K562 (cell line): ENCODE data around the gene AQP5. TPM values are rescaled to one million over a fixed set of nuclear protein-coding genes. Genes with fewer than 3 reads are reported as not detected.

Experiments used
- ATAC-seq: fragments of 200-7000 bp; cut with Tn5 transposase; 3 replicates; pipeline ENCODE4 v1.9.1; 2020; ENCODE audit warnings: moderate library complexity
- BruUV-seq: library from RNA; stranded (reverse); fragments of 400-500 nt; replicated peaks from 2 replicates; lab custom pipeline; 2021; lab: Mats Ljungman, UMichigan
- CTCF ChIA-PET: fragments of 300-600 bp; formaldehyde crosslinking; extraction: SDS; loops from one replicate; lab custom pipeline; 2021; ENCODE audit warnings: low intra/inter-chr PET ratio; lab: Yijun Ruan, JAX
- POLR2A ChIA-PET: fragments of 300-600, 350-650 bp; sonication (Branson Sonifier 250); formaldehyde crosslinking; extraction: SDS; loops from one replicate; lab custom pipeline; 2021; ENCODE audit warnings: antibody characterized with exemption, inconsistent platforms; lab: Yijun Ruan, JAX
- DNase-seq, 4 experiments: peaks; one replicate each; pipeline versions ENCODE4 v3.0.0 to v3.0.0-alpha.2; 2011 to 2018; ENCODE audit warnings: low spot score in 3 of 4, mixed read lengths in 3 of 4; ENCODE audit errors: extremely low read depth in 1 of 4
- FAIRE-seq: peaks from 2 replicates; lab custom pipeline; 2011; peaks lifted over from hg19 to GRCh38; lab: Jason Lieb, UNC
- H2AFZ ChIP-seq: 2 replicates; pipeline ENCODE4 v1.6.0; 2011; ENCODE audit warnings: low read depth, low read length, control low read depth, inconsistent platforms
- H3K27ac ChIP-seq: fragments of 200-600 bp; 3 replicates; pipeline ENCODE4 v1.8.0; 2011; ENCODE audit warnings: low read depth, mild to moderate bottlenecking, control low read depth, inconsistent platforms, low read length, moderate library complexity, mixed read lengths; ENCODE audit errors: extremely low read depth
- H3K27me3 ChIP-seq, 2 experiments: fragments of 300-600 bp in 1 of 2; 2 replicates in 1 of 2; 3 replicates in 1 of 2; pipeline versions ENCODE4 v1.6.0 to v1.8.0; 2011; ENCODE audit warnings: inconsistent platforms in 2 of 2, low read length in 2 of 2, mild to moderate bottlenecking in 1 of 2, mixed read lengths in 1 of 2, moderate library complexity in 1 of 2; ENCODE audit not compliant: control insufficient read depth in 2 of 2, insufficient read depth in 2 of 2
- H3K36me3 ChIP-seq: fragments of 300-600 bp; 3 replicates; pipeline ENCODE4 v1.8.0; 2011; ENCODE audit warnings: mild to moderate bottlenecking, low read length, inconsistent platforms; ENCODE audit not compliant: control insufficient read depth, insufficient read depth
- H3K4me1 ChIP-seq, 2 experiments: fragments of 200-600 bp in 1 of 2; replicated peaks in 1 of 2; 2 replicates in 1 of 2; 3 replicates in 1 of 2; pipeline versions ENCODE4 v1.5.1 to v1.8.0; 2011; ENCODE audit warnings: inconsistent platforms in 2 of 2, low read length in 2 of 2, mild to moderate bottlenecking in 1 of 2, mixed read lengths in 1 of 2, moderate library complexity in 1 of 2; ENCODE audit not compliant: control insufficient read depth in 2 of 2, insufficient read depth in 2 of 2
- H3K4me2 ChIP-seq: 2 replicates; pipeline ENCODE4 v1.6.1; 2011; ENCODE audit warnings: low read length, control low read depth, inconsistent platforms, mixed read lengths; ENCODE audit not compliant: insufficient read depth
- H3K4me3 ChIP-seq: fragments of 200-600 bp; sonication (generic), shearing (Covaris generic); 2 replicates; pipeline ENCODE4 v1.5.1; 2016; ENCODE audit warnings: control low read depth, inconsistent platforms
- H3K79me2 ChIP-seq: fragments of 200-600 bp; 3 replicates; pipeline ENCODE4 v1.8.0; 2011; ENCODE audit warnings: low read length, inconsistent platforms; ENCODE audit not compliant: control insufficient read depth, insufficient read depth
- H3K9ac ChIP-seq, 2 experiments: 2 replicates each; pipeline versions ENCODE4 v1.6.0 to v1.6.1; 2011; ENCODE audit warnings: low read depth in 2 of 2, low read length in 2 of 2, control low read depth in 1 of 2, inconsistent platforms in 1 of 2, mild to moderate bottlenecking in 1 of 2, mixed read lengths in 1 of 2; ENCODE audit not compliant: insufficient read depth in 1 of 2
- H3K9me1 ChIP-seq: one replicate; pipeline ENCODE4 v1.6.0; 2011; ENCODE audit warnings: inconsistent platforms, mild to moderate bottlenecking, low read length, moderate library complexity; ENCODE audit not compliant: control insufficient read depth, insufficient read depth
- H3K9me3 ChIP-seq: replicated peaks from 2 replicates; pipeline ENCODE4 v1.5.1; 2011; ENCODE audit warnings: low read depth, low read length, inconsistent platforms; ENCODE audit not compliant: control insufficient read depth, insufficient read depth
- H4K20me1 ChIP-seq: replicated peaks from 2 replicates; pipeline ENCODE4 v1.6.1; 2011; ENCODE audit warnings: low read length, inconsistent platforms, mixed read lengths; ENCODE audit not compliant: control insufficient read depth, insufficient read depth
- MYC ChIP-seq, 2 experiments: fragments of 250-450 bp in 1 of 2; sonication (Bioruptor Pico) in 1 of 2; IDR thresholded peaks; 2 replicates each; pipeline versions ENCODE4 v1.5.1 to v1.6.1; 2012 to 2021; ENCODE audit warnings: low read depth in 2 of 2, borderline replicate concordance in 1 of 2, improper control_type of control experiment in 1 of 2, low read length in 1 of 2, mild to moderate bottlenecking in 1 of 2, moderate library complexity in 1 of 2
- ZNF431 ChIP-seq: sonication (generic); formaldehyde crosslinking; IDR thresholded peaks from 2 replicates; pipeline ENCODE4 v1.8.0; 2022; ENCODE audit warnings: mild to moderate bottlenecking, missing genetic modification reagents
- WGBS: fragments of 100-300 bp; shearing (Covaris generic); methylation state at CpG from one replicate; pipeline ENCODE4 v1.1.6; 2016; ENCODE audit warnings: low coverage, mixed read lengths; ENCODE audit not compliant: insufficient coverage; ENCODE audit errors: missing lambda C conversion rate; 5-methylcytosine and 5-hydroxymethylcytosine counted together
- in situ Hi-C: fragments of 300-500 bp; cut with MboI; formaldehyde crosslinking; loops from 4 replicates; pipeline ENCODE4 v1.15.0; 2018; ENCODE audit warnings: inconsistent platforms, mixed read lengths
- intact Hi-C: fragments of 100-400 bp; cut with micrococcal nuclease; formaldehyde crosslinking; loops from 2 replicates; pipeline ENCODE4 v1.14.2; 2022
- polyA plus RNA-seq, 8 experiments: library from polyadenylated mRNA; depleted of rRNA in 4 of 8; stranded (reverse) in 5 of 8; unstranded in 3 of 8; fragments of >200 nt; fragmentation: Nextera tagmentation in 2 of 8; fragmentation: Illumina TruSeq in 1 of 8; extraction: Ambion mirVana in 2 of 8; extraction: Trizol in 1 of 8; gene quantifications; 2 replicates each; pipeline versions ENCODE4 v1.2.1 to v1.2.3, GENCODE V29; 2011 to 2014; ENCODE audit warnings: inconsistent platforms in 1 of 8, missing spikeins in 1 of 8
- total RNA-seq, 7 experiments: library from RNA; depleted of rRNA in 6 of 7; stranded (reverse); fragments of >200 nt in 6 of 7; fragmentation: Illumina TruSeq in 2 of 7; extraction: Trizol in 2 of 7; gene quantifications; 2 replicates each; pipeline versions ENCODE4 v1.2.1 to v1.2.3, GENCODE V29; 2011 to 2021; ENCODE audit warnings: low replicate concordance in 1 of 7
- TF ChIP-seq, protein P1 (sequence below): fragments of 450-650 bp; IDR thresholded peaks from 2 replicates; pipeline ENCODE4 v1.6.1; 2016

The AQP5 gene
- total and polyA plus RNA-seq, 9 of the 15 experiments (the other 6 are each of a cell fraction or from before 2014, with no cell fraction given), result not detected

DNA sequence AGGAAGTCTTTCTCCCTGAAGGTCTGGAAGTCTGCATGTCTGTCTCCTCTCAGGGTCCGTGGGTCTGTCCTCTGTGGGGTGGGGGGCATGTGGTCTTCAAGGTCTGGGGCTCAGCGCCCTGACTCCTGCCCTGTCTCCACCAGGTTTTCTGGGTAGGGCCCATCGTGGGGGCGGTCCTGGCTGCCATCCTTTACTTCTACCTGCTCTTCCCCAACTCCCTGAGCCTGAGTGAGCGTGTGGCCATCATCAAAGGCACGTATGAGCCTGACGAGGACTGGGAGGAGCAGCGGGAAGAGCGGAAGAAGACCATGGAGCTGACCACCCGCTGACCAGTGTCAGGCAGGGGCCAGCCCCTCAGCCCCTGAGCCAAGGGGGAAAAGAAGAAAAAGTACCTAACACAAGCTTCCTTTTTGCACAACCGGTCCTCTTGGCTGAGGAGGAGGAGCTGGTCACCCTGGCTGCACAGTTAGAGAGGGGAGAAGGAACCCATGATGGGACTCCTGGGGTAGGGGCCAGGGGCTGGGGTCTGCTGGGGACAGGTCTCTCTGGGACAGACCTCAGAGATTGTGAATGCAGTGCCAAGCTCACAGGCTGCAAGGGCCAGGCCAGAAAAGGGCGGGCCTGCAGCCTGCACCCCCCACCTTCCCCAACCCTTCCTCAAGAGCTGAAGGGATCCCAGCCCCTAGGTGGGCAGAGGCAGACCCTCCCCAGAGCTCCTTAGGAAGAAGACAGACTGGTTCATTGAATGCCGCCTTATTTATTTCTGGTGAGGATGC, 3.4 kb downstream of the AQP5 start:
- H3K9me1 ChIP-seq, result no peaks in the 10 kb centered on the region
- H3K9ac ChIP-seq, result peak overlapping the region in 1 of 2 experiments; percentile 53; a peak in 1 of 4 replicates
- H4K20me1 ChIP-seq, result 0 out of 2 replicates have a peak, but pooled peaks cover 7% of the 10 kb centered on the region
- WGBS, result 5% methylated on average over 11 of the region's 13 CpGs
- H3K4me3 ChIP-seq, result no peak overlapping the region
- peaks cover 12 to 51% of the 10 kb centered on the region in 2 experiments; a peak in 4 of 5 replicates for H3K27me3 ChIP-seq
- DNase-seq, result no peak
- FAIRE-seq, result no peak
- no peaks in the 10 kb centered on the region for H3K36me3 ChIP-seq
- no peak for TF ChIP-seq ZNF431 (CRISPR knock-in tag)
- H3K79me2 ChIP-seq, result no peaks in the 10 kb centered on the region
- ChIA-PET CTCF (interaction anchor here (3.9 to 5.4 kb wide), 2 partner anchors 91 to 105 kb away, joined by 33 to 43 read pairs; no protein-coding TSS in a partner anchor), POLR2A (interaction anchor here (1.0 to 1.2 kb wide), 2 partner anchors 9 to 94 kb away, joined by 3 read pairs; no protein-coding TSS in a partner anchor)
- peaks cover 12 to 33% of the 10 kb centered on the region in 2 experiments; a peak in 4 of 5 replicates for H3K4me1 ChIP-seq
- ATAC-seq, result no peak
- no peak overlapping the region for H3K27ac ChIP-seq
- no TSS peak for BruUV-seq
- no peak overlapping the region for H2AFZ ChIP-seq
- no peak overlapping the region for H3K4me2 ChIP-seq
- intact Hi-C loops, result no loop called here
- H3K9me3 ChIP-seq, result no peaks in the 10 kb centered on the region
- in situ Hi-C loops, result loop anchor here (5.0 kb wide), 2 partner anchors 98 to 202 kb away; partner anchors contain the start of gene CERS5

DNA sequence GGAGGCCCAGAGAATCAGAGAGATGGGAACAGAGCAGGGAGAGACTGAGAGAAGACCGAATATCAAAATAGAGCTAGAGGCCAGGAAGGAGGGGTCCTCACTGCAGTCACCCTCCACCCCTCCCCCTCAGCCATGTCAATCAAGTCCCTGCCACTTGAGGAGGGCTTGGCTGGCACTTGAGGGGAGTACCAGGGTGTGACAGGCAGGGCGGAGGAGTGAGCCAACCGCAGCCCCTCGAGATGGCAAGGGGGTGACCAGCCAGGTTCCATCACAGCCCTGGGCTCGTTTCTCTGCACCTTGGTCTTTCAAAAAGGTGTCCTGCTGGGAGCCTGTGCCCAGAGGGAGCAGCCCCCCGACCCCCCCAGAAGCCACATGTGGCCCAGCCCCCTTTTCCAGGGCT, 4.2 kb downstream of the AQP5 start:
- Histone ChIP-seq H3K4me3 (no peak overlapping the region), H3K4me1 (peaks cover 12 to 32% of the 10 kb centered on the region in 2 experiments; a peak in 4 of 5 replicates), H3K79me2 (no peaks in the 10 kb centered on the region), H3K4me2 (no peak overlapping the region), H3K27me3 (peaks cover 17 to 56% of the 10 kb centered on the region in 2 experiments; a peak in 4 of 5 replicates), H3K9ac (peak overlapping the region in 1 of 2 experiments; percentile 87; a peak in 1 of 4 replicates), H3K9me3 (no peaks in the 10 kb centered on the region), H3K9me1 (no peaks in the 10 kb centered on the region), H3K27ac (no peak overlapping the region), H3K36me3 (no peaks in the 10 kb centered on the region), H4K20me1 (peaks cover 13% of the 10 kb centered on the region; the same call in 1 of the 2 replicates), H2AFZ (no peak overlapping the region)
- TF ChIP-seq MYC (IDR thresholded peaks at IDR 0.05; ENCODE audit: low read depth, low read length) (no peak), MYC (CRISPR knock-in tag; IDR thresholded peaks at IDR 0.05; ENCODE audit: borderline replicate concordance, low read depth) (no peak)
- TF ChIP-seq, protein P1, sequence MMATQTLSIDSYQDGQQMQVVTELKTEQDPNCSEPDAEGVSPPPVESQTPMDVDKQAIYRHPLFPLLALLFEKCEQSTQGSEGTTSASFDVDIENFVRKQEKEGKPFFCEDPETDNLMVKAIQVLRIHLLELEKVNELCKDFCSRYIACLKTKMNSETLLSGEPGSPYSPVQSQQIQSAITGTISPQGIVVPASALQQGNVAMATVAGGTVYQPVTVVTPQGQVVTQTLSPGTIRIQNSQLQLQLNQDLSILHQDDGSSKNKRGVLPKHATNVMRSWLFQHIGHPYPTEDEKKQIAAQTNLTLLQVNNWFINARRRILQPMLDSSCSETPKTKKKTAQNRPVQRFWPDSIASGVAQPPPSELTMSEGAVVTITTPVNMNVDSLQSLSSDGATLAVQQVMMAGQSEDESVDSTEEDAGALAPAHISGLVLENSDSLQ, result peak; percentile 17; the same call in 1 of the 2 replicates
- BruUV-seq, result no TSS peak
- ChIA-PET POLR2A (interaction anchor here (0.6 to 1.2 kb wide), 4 partner anchors 8 to 337 kb away, joined by 3 to 4 read pairs (median 3); no protein-coding TSS in a partner anchor), CTCF (interaction anchor here (0.7 to 5.4 kb wide), 5 partner anchors 90 to 1006 kb away, joined by 3 to 43 read pairs (median 28); no protein-coding TSS in a partner anchor)
- in situ Hi-C loops (loop anchor here (5.0 kb wide), 1 partner anchor 201 kb away; the partner anchor contains the start of gene CERS5), intact Hi-C loops (loop anchor here (2.0 kb wide), 1 partner anchor 213 kb away; no protein-coding TSS in a partner anchor)
- ATAC-seq, result no peak
- no peak for FAIRE-seq
- no peak for DNase-seq
- 46% methylated on average over 5 of the region's 6 CpGs for WGBS
